ENCODE data around the gene SEC22A. TPM values are rescaled to one million over a fixed set of nuclear protein-coding genes. Genes with fewer than 3 reads are reported as not detected.

Gene SEC22A
- total and polyA plus RNA-seq, 10 of the 15 experiments (the other 5 are each of a cell fraction or from before 2014, with no cell fraction given): 19.3 to 70.3 (median 36.7) TPM

- Histone ChIP-seq H2AFZ (ENCODE audit: control insufficient read depth, low read depth, low read length) (no peak overlapping the region), H3K9me3 (replicated peaks; ENCODE audit: control insufficient read depth, insufficient read depth, low read length) (no peaks in the 10 kb centered on the region), H3K9ac (ENCODE audit: control insufficient read depth, insufficient read depth, low read length) (no peak overlapping the region), H3K36me3 (ENCODE audit: control insufficient read depth in 2 of 2, insufficient read depth in 2 of 2, low read length in 1 of 2) (no peaks in the 10 kb centered on the region), H3K4me1 (ENCODE audit: control insufficient read depth, insufficient read depth, low read length) (no peaks in the 10 kb centered on the region), H3K27me3 (replicated peaks in 1 of 2; ENCODE audit: control insufficient read depth in 2 of 2, insufficient read depth in 2 of 2, low read length in 1 of 2) (no peaks in the 10 kb centered on the region; a peak in 1 of 4 replicates), H3K4me3 (no peak overlapping the region), H3K4me2 (ENCODE audit: control insufficient read depth, insufficient read depth) (no peak overlapping the region), H4K20me1 (ENCODE audit: control insufficient read depth, insufficient read depth) (no peaks in the 10 kb centered on the region), H3K79me2 (ENCODE audit: control insufficient read depth, insufficient read depth, low read length) (no peaks in the 10 kb centered on the region), H3K27ac (ENCODE audit: control insufficient read depth, insufficient read depth) (no peak overlapping the region)
- SMC1A ChIA-PET (ENCODE audit: uncharacterized antibody, unreplicated experiment): no interaction called here
- WGBS (ENCODE audit: insufficient coverage, insufficient replicate concordance, low lambda C conversion rate, missing lambda C conversion rate): 25% methylated on average over 4 of the region's 4 CpGs
- in situ Hi-C loops (cut with MboI) (no loop called here), intact Hi-C loops (cut with micrococcal nuclease; ENCODE audit: unreplicated experiment) (no loop called here)
- no TSS peak for BruUV-seq (replicated peaks)
- DNase-seq (ENCODE audit: low read depth, low spot score) (no peak), ATAC-seq (no peak; the same call in 2 of the 3 replicates), FAIRE-seq (no peak)
- RAD21 ChIA-PET (ENCODE audit: unreplicated experiment): no interaction called here
- TF ChIP-seq POLR2AphosphoS2 (IDR thresholded peaks at IDR 0.05; ENCODE audit: low read depth, low read length) (no peak), TCF12 (IDR thresholded peaks at IDR 0.05; ENCODE audit: low read depth, low read length) (no peak), KLF5 (IDR thresholded peaks at IDR 0.05; ENCODE audit: partially characterized antibody) (no peak), CBX3 (IDR thresholded peaks at IDR 0.05; ENCODE audit: borderline replicate concordance, low read depth) (no peak)
- TF ChIP-seq, protein P1, sequence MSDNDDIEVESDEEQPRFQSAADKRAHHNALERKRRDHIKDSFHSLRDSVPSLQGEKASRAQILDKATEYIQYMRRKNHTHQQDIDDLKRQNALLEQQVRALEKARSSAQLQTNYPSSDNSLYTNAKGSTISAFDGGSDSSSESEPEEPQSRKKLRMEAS (IDR thresholded peaks at IDR 0.05; ENCODE audit: low read depth, low read length): no peak
- TF ChIP-seq, protein P2, sequence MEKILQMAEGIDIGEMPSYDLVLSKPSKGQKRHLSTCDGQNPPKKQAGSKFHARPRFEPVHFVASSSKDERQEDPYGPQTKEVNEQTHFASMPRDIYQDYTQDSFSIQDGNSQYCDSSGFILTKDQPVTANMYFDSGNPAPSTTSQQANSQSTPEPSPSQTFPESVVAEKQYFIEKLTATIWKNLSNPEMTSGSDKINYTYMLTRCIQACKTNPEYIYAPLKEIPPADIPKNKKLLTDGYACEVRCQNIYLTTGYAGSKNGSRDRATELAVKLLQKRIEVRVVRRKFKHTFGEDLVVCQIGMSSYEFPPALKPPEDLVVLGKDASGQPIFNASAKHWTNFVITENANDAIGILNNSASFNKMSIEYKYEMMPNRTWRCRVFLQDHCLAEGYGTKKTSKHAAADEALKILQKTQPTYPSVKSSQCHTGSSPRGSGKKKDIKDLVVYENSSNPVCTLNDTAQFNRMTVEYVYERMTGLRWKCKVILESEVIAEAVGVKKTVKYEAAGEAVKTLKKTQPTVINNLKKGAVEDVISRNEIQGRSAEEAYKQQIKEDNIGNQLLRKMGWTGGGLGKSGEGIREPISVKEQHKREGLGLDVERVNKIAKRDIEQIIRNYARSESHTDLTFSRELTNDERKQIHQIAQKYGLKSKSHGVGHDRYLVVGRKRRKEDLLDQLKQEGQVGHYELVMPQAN (conservative IDR thresholded peaks at IDR 0.05): no peak
- POLR2A ChIA-PET: no interaction called here
- CTCF ChIA-PET: interaction anchor here (0.8 kb wide), 1 partner anchor 14 kb away, joined by 3 read pairs; no protein-coding TSS in a partner anchor
Measured at GRCh38 chr3:123301331-123302184, 99.8 kb downstream of the SEC22A start.

All from GM12878 (cell line).